A549 (cell line): ENCODE results near the gene MME. TPM values are rescaled to one million over a fixed set of nuclear protein-coding genes. Genes with fewer than 3 reads are reported as not detected.

ENCODE experiments used
- ATAC-seq, 2 experiments: fragments of 200-7000 bp in 1 of 2; fragments of >200 bp in 1 of 2; cut with Nextera tagmentation in 1 of 2; cut with Tn5 transposase in 1 of 2; 3 replicates each; pipeline versions ENCODE4 v1.8.0 to v1.9.1; 2018 to 2020; ENCODE audit warnings: mild to moderate bottlenecking in 1 of 2, moderate library complexity in 1 of 2
- CTCF ChIA-PET: fragments of 300-600 bp; sonication (Branson Sonifier 250); formaldehyde crosslinking; extraction: SDS; loops from one replicate; lab custom pipeline; 2021; ENCODE audit warnings: antibody characterized with exemption, inconsistent platforms; lab: Yijun Ruan, JAX
- POLR2A ChIA-PET: fragments of 350-600 bp; formaldehyde crosslinking; extraction: SDS; loops from one replicate; lab custom pipeline; 2021; ENCODE audit warnings: antibody characterized with exemption, inconsistent platforms; lab: Yijun Ruan, JAX
- DNase-seq, 2 experiments: peaks; one replicate each; pipeline versions ENCODE4 v3.0.0 to v3.0.0-alpha.2; 2011 to 2016; ENCODE audit warnings: low read depth in 1 of 2, low spot score in 1 of 2
- FAIRE-seq: peaks from 2 replicates; lab custom pipeline; 2011; peaks lifted over from hg19 to GRCh38; lab: Jason Lieb, UNC
- H3K27ac ChIP-seq, 2 experiments: fragments of >200 bp; sonication (Bioruptor Twin); formaldehyde crosslinking; 3 replicates each; pipeline ENCODE4 v1.5.1; 2016 to 2017
- H3K4me1 ChIP-seq: fragments of >200 bp; sonication (Bioruptor Twin); formaldehyde crosslinking; 3 replicates; pipeline ENCODE4 v1.6.1; 2016
- H3K4me2 ChIP-seq: fragments of >200 bp; sonication (Bioruptor Twin); formaldehyde crosslinking; 3 replicates; pipeline ENCODE4 v1.6.1; 2016
- H3K4me3 ChIP-seq: fragments of >200 bp; sonication (Bioruptor Twin); formaldehyde crosslinking; 3 replicates; pipeline ENCODE4 v1.5.1; 2016
- H3K9me3 ChIP-seq: fragments of >200 bp; sonication (Bioruptor Twin); formaldehyde crosslinking; 3 replicates; pipeline ENCODE4 v1.6.1; 2016
- BCL3 ChIP-seq: fragments of >200 bp; sonication (Bioruptor Twin); formaldehyde crosslinking; IDR thresholded peaks from 3 replicates; pipeline ENCODE4 v1.6.1; 2016
- BHLHE40 ChIP-seq: IDR thresholded peaks from 2 replicates; pipeline ENCODE4 v1.6.1; 2012; ENCODE audit warnings: low read depth, low read length, inconsistent platforms
- CBX2 ChIP-seq: fragments of 200-600 bp; sonication (generic); IDR thresholded peaks from 2 replicates; pipeline ENCODE4 v1.6.1; 2016; ENCODE audit warnings: low read depth, mild to moderate bottlenecking, borderline replicate concordance
- CBX8 ChIP-seq: fragments of 200-600 bp; sonication (generic); IDR thresholded peaks from 2 replicates; pipeline ENCODE4 v1.6.1; 2016
- CEBPB ChIP-seq, 2 experiments: fragments of >200 bp in 1 of 2; sonication (Bioruptor Twin) in 1 of 2; formaldehyde crosslinking in 1 of 2; IDR thresholded peaks; 2 replicates each; pipeline ENCODE4 v1.6.1; 2012 to 2016
- E2F6 ChIP-seq: IDR thresholded peaks from 2 replicates; pipeline ENCODE4 v1.6.1; 2012; ENCODE audit warnings: low read depth, borderline replicate concordance
- ELK1 ChIP-seq: fragments of 150-350 bp; IDR thresholded peaks from 2 replicates; pipeline ENCODE4 v1.6.1; 2014; ENCODE audit warnings: low read depth, mild to moderate bottlenecking, low read length
- HDAC2 ChIP-seq: fragments of 200-600 bp; sonication (generic); IDR thresholded peaks from 2 replicates; pipeline ENCODE4 v1.6.1; 2016
- HES2 ChIP-seq: fragments of >200 bp; sonication (Bioruptor Twin); formaldehyde crosslinking; IDR thresholded peaks from 2 replicates; pipeline ENCODE4 v1.6.1; 2016
- KDM1A ChIP-seq: fragments of 200-600 bp; sonication (generic); IDR thresholded peaks from 2 replicates; pipeline ENCODE4 v1.6.1; 2016; ENCODE audit warnings: low read depth, mild to moderate bottlenecking
- MAFK ChIP-seq: fragments of 450-650 bp; IDR thresholded peaks from 2 replicates; pipeline ENCODE4 v1.6.1; 2014; ENCODE audit not compliant: partially characterized antibody
- MAZ ChIP-seq: fragments of 150-350 bp; IDR thresholded peaks from 2 replicates; pipeline ENCODE4 v1.6.1; 2014; ENCODE audit warnings: antibody characterized with exemption, low read depth, low read length, borderline replicate concordance
- NFE2L2 ChIP-seq: fragments of 150-350 bp; conservative IDR thresholded peaks from 2 replicates; pipeline ENCODE4 v1.6.1; 2014; ENCODE audit warnings: low read length
- PHF8 ChIP-seq: fragments of 200-600 bp; sonication (generic); IDR thresholded peaks from 2 replicates; pipeline ENCODE4 v1.6.1; 2016; ENCODE audit warnings: low read depth, mild to moderate bottlenecking, antibody characterized with exemption, moderate library complexity, borderline replicate concordance
- POLR2A ChIP-seq: IDR thresholded peaks from 2 replicates; pipeline ENCODE4 v1.6.1; 2012; ENCODE audit warnings: mild to moderate bottlenecking, low read length
- RAD21 ChIP-seq, 2 experiments: fragments of >200 bp in 1 of 2; sonication (Bioruptor Twin) in 1 of 2; formaldehyde crosslinking in 1 of 2; IDR thresholded peaks in 1 of 2; conservative IDR thresholded peaks in 1 of 2; 2 replicates in 1 of 2; 3 replicates in 1 of 2; pipeline ENCODE4 v1.6.1; 2012 to 2018; ENCODE audit warnings: inconsistent platforms in 1 of 2
- RARB ChIP-seq: fragments of 250-450 bp; sonication (Bioruptor Pico); IDR thresholded peaks from 2 replicates; pipeline ENCODE4 v1.8.0; 2021; ENCODE audit warnings: mild to moderate bottlenecking, moderate library complexity
- RCOR1 ChIP-seq: fragments of 150-350 bp; IDR thresholded peaks from 2 replicates; pipeline ENCODE4 v1.6.1; 2014; ENCODE audit warnings: antibody characterized with exemption, low read length, low read depth
- REST ChIP-seq: fragments of 200-600 bp; sonication (generic); IDR thresholded peaks from 2 replicates; pipeline ENCODE4 v1.6.1; 2016; ENCODE audit warnings: antibody characterized with exemption, mild to moderate bottlenecking, moderate library complexity
- SREBF2 ChIP-seq: fragments of 450-650 bp; IDR thresholded peaks from 2 replicates; pipeline ENCODE4 v1.6.1; 2014; ENCODE audit warnings: mild to moderate bottlenecking, moderate library complexity
- TFCP2L1 ChIP-seq: fragments of 250-450 bp; sonication (Bioruptor Pico); IDR thresholded peaks from 2 replicates; pipeline ENCODE4 v1.5.0; 2021; ENCODE audit warnings: mild to moderate bottlenecking
- USF2 ChIP-seq: fragments of 450-650 bp; IDR thresholded peaks from 2 replicates; pipeline ENCODE4 v1.6.1; 2014; ENCODE audit warnings: antibody characterized with exemption
- ZC3H11A ChIP-seq: fragments of 450-650 bp; IDR thresholded peaks from 2 replicates; pipeline ENCODE4 v1.6.1; 2014; ENCODE audit warnings: antibody characterized with exemption, mild to moderate bottlenecking
- ZFP36 ChIP-seq: fragments of 450-650 bp; IDR thresholded peaks from 2 replicates; pipeline ENCODE4 v1.6.1; 2014; ENCODE audit warnings: borderline replicate concordance; ENCODE audit not compliant: partially characterized antibody
- WGBS: methylation state at CpG from one replicate; pipeline ENCODE4 v1.1.6; 2017; ENCODE audit errors: missing lambda C conversion rate; 5-methylcytosine and 5-hydroxymethylcytosine counted together
- polyA plus RNA-seq, 4 experiments: library from polyadenylated mRNA; depleted of rRNA in 3 of 4; stranded (reverse); fragments of >200 nt; fragmentation: RNase III in 1 of 4; extraction: RNeasy Plus Mini Kit Qiagen cat#74134 plus additional on column Dnase treatment in 1 of 4; gene quantifications; 2 replicates in 3 of 4; 3 replicates in 1 of 4; pipeline ENCODE4 v1.2.3, GENCODE V29; 2011 to 2017

The MME gene
- polyA plus RNA-seq, 2 of the 4 experiments (the other 2 are of a cell fraction), result not detected

- POLR2A ChIA-PET, result no interaction called here
These were observed 3.2 kb upstream of the MME start for GRCh38 chr3:155076888-155077287.

GRCh38 chr3:155078711-155079467, 1.2 kb upstream of the MME start:
- peaks cover 7% of the 10 kb centered on the region; the same call in 1 of the 3 replicates for H3K9me3 ChIP-seq
- 24% methylated on average over 18 of the region's 18 CpGs for WGBS
- ATAC-seq, result peak in 1 of 2 experiments; percentile 31; a peak in 3 of 6 replicates
- CTCF ChIA-PET, result interaction anchor here (0.6 to 1.0 kb wide), 4 partner anchors 11 to 309 kb away, joined by 3 to 4 read pairs (median 3); no protein-coding TSS in a partner anchor
- H3K4me3 ChIP-seq, result peak overlapping the region; percentile 41
- POLR2A ChIA-PET, result no interaction called here
- H3K27ac ChIP-seq, result no peak overlapping the region
- peak overlapping the region; percentile 94 for H3K4me2 ChIP-seq
- FAIRE-seq, result no peak
- no peak for DNase-seq
- peaks cover 4% of the 10 kb centered on the region; the same call in 1 of the 3 replicates for H3K4me1 ChIP-seq
- TF ChIP-seq RARB, result no peak
- TF ChIP-seq E2F6, result no peak
- no peak for TF ChIP-seq ZC3H11A
- no peak for TF ChIP-seq BCL3
- no peak for TF ChIP-seq ZFP36
- no peak for TF ChIP-seq SREBF2
- TF ChIP-seq BHLHE40, result no peak
- no peak for TF ChIP-seq REST
- no peak for TF ChIP-seq KDM1A
- no peak for TF ChIP-seq MAZ
- TF ChIP-seq PHF8, result no peak
- no peak for TF ChIP-seq USF2
- no peak for TF ChIP-seq MAFK
- no peak for TF ChIP-seq HES2
- TF ChIP-seq CBX2, result no peak
- no peak for TF ChIP-seq CEBPB (IDR thresholded peaks at IDR 0.05)
- TF ChIP-seq RCOR1, result no peak

More at GRCh38 chr3:155076888-155077287, 3.2 kb upstream of the MME start:
- DNase-seq (no peak), FAIRE-seq (no peak), ATAC-seq (no peak)
- peaks cover 4% of the 10 kb centered on the region; the same call in 1 of the 3 replicates for H3K4me1 ChIP-seq
- no peak overlapping the region for H3K4me3 ChIP-seq
- H3K9me3 ChIP-seq, result peaks cover 7% of the 10 kb centered on the region; the same call in 1 of the 3 replicates
- CTCF ChIA-PET, result no interaction called here
- no peak overlapping the region for H3K27ac ChIP-seq
- no peak overlapping the region for H3K4me2 ChIP-seq
- TF ChIP-seq SREBF2 (no peak), KDM1A (no peak), MAZ (no peak), CBX2 (no peak), TFCP2L1 (CRISPR knock-in tag) (no peak), HDAC2 (no peak), CBX8 (no peak), ZC3H11A (no peak), RAD21 (conservative IDR thresholded peaks at IDR 0.05 in 1 of 2, IDR thresholded peaks at IDR 0.05 in 1 of 2) (no peak), NFE2L2 (no peak), ELK1 (no peak), PHF8 (no peak), POLR2A (no peak), E2F6 (no peak), HES2 (no peak)
- WGBS, result 5% methylated on average over 4 of the region's 4 CpGs
